Measurements from ENCODE around the gene COL16A1.

COL16A1 gene

DNA sequence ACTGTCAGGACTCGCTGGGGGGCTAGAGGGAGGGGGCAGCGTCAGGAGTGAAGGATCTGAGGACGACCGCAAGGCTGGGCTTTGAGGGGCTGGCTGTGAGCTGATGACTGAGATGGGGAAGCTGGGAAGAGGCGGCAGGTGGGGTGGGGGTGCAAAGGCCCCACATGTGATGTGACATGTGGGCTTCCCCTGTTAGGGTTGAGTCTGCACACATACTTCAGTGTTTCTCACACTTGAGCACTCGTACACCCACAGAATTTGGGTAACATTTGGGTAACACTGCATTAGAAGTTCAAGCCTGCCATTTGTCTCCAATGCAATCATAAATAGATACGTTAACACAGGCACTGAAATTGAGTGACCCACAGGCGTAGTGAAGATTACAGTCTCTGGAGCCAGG lies 16.2 kb downstream of the COL16A1 start:
- no peak for DNase-seq (ENCODE audit: low spot score)

DNA sequence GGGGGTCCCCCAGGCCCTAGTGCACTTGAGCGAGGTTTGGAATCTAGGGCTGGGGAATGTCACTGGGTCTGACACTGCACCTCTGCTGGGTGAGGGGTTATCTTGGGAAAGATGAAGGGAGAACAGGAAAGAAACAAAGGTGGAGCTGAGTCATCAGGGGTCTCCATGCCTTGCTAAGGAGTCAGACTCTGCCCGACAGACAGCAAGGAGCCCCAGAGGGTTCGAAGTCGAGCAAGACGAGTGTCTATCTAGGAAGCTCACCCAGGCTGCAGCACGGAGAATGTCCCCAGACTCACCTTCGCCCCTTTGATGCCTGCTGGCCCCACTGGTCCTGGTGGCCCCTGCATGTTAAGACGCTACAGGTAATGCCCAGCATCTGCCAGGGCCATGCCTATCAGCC lies 18.0 kb downstream of the COL16A1 start:
- DNase-seq (ENCODE audit: low spot score) = no peak

DNA sequence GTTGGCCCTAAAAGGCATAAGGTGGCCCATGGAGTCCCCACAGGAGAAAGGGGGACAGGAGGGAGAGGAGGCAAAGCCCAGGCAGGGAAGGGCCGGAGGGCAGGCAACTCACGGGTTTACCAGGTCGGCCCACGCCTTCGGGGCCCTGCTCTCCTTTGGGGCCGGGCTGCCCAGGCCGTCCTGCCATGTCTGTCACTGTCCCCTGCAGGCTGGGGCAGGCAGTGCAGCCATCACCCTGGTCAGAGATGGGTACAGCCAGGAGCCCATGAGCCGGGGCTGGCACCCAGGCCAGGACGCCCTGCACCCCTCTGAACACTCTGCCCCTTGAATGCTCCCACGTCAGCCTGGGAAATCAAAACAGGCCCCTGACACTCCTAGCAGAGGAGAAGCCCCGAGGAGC lies 19.8 kb downstream of the COL16A1 start:
- no peak for DNase-seq (ENCODE audit: low spot score)

DNA sequence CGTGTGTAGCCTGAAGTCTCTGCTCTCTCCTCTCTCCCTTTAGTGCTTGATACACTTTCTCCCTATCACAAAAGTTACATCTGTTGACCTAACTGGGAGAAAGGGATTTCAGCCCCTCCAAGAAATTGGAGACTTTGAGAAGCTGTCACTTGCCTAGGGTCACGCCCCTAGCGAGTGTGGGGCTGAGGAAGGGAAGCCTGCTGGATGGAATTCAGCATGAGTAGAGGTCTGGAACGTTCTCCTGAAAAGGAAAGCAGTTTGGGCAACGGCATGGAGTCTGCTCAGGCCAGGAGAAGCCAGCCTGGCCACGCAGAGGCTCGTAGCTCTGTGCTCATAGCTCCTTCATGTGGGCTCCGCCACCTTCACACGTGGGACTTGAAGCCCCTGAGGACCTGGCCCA lies 22.4 kb downstream of the COL16A1 start:
- DNase-seq (ENCODE audit: low spot score) = no peak

DNA sequence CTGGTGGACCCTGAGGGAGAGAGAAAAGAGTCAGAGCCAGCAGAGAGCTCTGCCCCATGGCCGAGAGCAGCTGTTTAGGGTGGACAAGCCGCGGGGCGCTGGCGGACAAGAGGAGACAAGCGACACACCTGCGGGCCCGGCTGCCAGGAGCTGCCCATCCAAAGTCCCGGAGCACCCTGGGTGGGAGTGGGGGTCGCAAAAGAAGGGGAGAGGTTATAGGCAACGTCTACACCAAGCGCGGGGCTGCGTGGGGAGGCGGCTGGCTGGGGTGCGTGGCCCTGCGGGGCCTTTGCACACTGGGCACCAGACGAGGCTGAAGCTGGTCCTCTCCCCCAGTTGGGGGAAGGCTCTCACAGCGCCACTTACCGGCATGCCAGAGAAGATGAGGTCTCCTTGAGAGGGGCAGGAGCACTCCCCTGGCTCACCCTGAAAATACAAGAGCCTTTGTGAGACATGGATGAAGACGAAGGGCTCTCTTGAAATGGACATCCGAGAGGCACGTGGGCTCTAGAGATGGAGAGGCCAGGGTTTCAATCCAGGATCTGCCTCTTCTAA lies 24.1 kb downstream of the COL16A1 start:
- DNase-seq (ENCODE audit: low spot score) = no peak

DNA sequence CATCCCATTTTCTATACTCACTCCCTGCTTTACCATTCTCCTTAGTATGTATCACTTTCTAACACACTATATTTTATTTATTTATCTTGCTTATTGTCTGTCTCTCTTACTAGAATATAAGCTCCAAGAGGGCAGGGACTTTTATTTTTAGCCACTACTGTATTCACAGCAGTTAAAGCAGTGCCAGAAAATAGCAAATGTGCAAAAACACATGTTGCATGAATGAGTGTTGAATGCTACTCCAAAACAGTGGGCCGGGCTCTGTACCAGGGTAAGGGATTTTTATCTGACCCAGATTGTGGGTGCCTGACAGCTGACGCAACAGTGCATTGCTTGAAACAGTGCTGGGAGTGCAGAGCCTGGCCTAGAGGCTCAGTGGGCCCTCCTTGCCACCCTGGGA lies 24.7 kb downstream of the COL16A1 start:
- no peak for DNase-seq (ENCODE audit: low spot score)

DNA sequence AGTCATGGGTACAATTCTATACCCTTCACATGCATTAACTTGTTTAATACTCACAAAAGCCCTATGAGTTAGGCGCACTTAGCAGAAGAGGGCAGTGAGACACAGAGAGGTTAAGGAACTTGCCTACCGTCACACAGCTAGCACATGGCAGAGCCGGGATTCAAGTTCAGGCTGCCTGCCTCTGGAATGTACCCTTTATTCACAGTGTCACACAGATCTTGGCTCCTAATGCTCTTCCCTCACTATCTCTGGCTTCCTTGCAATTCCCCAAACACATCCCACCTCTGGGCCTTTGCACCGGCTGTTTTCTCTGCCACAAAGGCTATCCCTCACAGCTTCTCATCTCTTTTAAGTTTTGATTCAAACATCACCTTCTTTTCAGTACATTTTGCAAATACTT lies 25.1 kb downstream of the COL16A1 start:
- no peak for DNase-seq (ENCODE audit: low spot score)

DNA sequence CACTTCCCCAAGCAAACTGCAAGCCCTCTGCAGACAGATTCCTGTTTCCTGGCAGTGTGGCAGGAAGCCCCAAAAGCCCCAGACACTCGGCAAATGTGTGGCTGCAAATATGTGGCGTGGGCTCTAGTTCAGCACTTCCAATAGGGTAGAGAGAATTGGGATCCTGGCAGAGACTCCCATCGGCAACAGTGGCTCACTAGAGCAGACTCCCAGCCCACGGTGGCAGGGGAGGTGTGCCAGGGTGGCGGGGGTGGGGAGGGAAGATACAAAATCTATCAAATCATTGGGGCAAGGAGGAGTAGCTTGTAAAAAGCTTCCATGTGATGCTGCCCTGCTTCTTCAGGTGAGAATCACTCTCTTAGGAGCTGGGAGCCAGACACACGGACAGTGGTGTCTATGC lies 25.9 kb downstream of the COL16A1 start:
- DNase-seq (ENCODE audit: low spot score) = no peak

DNA sequence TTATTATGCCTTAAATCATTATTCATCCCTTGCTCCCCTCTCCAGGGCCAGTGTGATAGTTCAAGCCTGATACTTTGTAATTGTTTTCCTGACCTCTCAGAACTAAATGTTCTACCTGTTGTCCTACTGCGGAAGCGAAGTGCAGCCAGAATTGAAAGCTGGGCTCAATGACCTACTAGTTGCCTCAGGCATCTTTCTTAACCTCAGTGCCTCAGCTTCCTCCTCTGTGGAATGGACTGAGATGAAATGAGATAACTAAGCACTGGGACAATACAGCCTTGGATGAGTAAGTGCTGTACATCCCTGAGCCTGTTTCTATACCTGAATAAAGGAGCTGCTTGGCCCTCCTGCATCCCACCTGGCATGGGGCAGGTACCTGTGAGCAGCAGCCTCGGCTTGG lies 26.4 kb downstream of the COL16A1 start:
- DNase-seq (ENCODE audit: low spot score) = no peak

DNA sequence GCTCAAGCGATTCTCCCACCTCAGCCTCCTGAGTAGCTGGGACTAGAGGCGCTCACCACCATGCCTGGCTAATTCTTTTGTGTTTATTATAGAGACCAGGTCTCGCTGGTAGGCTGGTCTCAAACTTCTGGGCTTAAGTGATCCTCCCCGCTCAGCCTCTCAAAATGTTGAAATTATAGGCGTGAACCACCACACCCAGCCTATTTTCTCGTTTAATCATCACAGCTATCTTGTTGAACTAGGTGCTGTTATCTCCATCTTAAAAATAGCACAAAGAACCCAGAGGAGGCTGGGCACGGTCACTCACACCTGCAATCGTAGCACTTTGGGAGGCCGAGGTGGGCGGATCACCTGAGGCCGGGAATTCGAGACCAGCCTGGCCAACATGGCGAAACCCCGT lies 28.1 kb downstream of the COL16A1 start:
- DNase-seq (ENCODE audit: low spot score) = no peak

DNA sequence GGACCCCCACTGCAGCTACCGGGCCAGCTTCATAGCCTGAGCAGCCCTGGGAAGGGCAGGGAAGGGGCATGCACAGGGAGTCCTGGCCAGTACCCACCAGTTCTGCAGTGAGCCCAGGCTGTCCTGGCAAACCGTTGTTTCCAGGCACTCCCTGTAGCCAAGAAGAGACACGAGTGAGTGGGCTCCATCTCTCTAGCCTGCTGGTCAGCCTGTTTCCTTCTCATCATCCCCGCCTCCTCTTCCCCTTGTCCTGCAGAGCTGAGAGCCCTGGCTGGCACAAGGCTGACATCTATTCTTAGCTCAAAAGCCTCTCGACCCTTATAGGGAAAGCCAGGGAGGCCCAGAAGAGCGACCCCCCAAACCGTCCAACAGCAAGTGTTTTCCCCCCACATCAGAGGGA lies 28.7 kb downstream of the COL16A1 start:
- no peak for DNase-seq (ENCODE audit: low spot score)

DNA sequence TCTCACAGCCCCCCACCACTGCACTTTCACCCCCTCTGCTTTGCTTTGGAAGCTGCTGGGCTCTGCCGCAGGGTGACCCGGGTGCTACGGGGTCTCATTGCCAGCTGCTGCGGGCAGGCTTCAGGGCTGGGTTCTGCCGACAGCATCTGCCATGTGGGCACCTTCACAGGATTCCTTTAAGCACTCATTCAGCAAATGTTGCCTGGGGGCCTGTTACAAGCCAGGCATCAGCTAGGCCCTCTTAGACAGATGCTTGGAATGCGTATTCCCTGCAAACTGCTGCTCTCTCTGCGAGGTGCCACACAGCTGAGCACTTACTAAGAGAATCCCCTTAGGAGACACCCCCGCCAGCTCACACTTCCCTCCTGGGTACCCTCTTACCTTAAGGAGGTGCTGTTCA lies 29.2 kb downstream of the COL16A1 start:
- no peak for DNase-seq (ENCODE audit: low spot score)

DNA sequence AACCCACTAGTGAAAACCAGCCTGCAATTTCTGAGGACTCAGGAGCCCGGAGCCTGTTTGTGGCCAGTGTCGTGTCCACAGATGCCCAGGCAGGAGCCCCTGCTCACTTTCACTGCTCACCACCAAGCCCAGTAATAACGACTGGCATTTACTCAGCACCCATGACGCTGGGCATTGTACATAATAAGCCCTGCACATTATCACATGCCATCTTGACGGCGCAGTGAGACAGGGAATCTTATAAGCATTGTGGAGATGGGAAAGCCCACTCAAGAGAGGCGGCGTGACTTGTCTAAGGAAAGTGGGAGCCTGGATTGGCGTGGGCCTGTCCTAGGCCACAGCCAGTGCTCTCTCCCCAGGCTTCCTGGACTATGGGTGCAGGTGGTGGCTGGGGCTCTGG lies 30.4 kb downstream of the COL16A1 start:
- no peak for DNase-seq (ENCODE audit: low spot score)

DNA sequence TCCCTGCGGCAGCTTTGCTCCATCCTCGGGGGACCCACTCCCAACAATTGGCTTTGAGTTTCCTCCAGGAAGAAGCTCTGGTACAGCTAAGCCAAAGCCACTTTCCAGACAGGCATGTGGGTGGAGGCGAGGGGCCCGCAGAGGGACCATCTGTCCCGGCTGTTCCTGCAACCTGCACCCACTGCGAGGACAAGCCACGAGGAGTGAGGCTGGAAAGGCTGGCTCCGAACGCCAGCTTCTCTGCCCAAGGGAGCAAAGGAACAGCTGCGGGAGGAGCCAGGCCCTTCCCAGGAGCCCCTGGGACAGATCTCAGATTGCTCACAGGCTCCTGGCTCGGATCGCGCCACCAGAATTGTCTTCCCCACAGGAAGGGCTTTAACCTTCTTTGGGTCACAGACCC lies 30.8 kb downstream of the COL16A1 start:
- DNase-seq (ENCODE audit: low spot score) = no peak

DNA sequence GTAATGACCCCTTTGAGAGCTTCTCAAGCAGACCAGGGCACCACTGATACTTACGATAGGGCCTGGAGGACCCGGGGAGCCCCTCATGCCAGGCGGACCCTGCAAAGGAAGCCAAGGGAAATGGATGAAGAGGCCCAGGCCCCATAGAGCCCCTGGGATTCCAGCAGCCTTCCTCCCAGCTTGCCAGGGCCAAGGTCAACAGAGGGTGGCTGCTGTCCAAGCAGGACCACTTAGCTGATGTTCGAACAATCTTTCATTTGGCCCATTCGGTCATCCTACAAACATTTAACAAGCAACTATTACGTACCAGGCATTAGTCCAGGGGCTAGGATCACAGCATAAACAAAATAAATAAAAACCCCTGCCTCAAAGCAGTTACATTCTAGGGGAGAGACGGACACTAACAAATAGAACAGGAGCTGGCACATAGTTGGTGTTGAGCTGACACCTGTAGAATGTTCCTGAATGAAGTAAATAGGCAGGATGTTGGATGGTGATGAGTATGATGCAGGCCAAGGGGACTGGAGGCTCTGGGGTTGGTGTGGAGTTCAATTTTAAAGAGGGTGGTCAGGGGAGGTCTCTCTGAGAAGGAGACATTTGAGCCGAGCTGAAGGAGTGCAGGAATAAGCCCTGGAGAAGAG lies 32.1 kb downstream of the COL16A1 start:
- DNase-seq (ENCODE audit: low spot score) = no peak

DNA sequence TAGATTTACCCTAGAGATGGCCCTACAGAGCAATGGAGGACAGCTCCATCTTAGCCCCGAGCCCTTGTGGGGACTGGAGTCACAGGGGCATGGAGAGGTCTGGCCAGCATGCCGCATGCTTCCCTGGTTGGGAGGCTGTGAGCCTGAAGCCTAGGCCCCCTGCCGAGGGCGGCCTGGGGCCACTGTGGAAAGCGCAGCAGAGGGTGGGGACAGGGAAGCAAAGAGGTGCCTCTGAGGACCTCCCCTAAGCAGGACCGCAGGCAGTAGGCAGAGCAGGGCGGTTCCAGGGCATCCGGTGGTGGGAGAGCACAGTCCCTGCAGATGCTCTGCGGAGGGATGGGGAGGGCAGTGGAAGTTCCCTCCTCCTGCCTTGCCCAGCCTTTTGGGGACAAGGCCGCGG lies 32.7 kb downstream of the COL16A1 start:
- DNase-seq (ENCODE audit: low spot score) = no peak

DNA sequence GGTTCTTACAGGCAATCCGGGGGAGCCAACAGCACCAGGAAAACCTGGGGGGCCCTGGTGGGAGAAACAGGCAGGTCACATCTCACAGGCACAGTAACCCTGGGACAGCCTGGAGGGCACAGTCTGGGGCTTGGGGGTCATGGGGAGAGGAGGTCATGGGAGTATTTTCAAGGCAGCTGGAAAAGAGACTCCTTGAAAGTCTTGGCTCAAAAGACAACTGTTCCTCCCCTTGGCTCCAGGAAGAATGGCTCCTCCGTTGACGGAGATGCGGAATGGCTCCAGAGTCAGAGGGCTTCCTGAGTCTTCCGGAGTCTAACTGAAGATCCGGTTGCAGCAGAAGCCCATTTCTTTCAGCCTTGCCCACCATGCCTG lies 33.2 kb downstream of the COL16A1 start:
- no peak for DNase-seq (ENCODE audit: low spot score)

DNA sequence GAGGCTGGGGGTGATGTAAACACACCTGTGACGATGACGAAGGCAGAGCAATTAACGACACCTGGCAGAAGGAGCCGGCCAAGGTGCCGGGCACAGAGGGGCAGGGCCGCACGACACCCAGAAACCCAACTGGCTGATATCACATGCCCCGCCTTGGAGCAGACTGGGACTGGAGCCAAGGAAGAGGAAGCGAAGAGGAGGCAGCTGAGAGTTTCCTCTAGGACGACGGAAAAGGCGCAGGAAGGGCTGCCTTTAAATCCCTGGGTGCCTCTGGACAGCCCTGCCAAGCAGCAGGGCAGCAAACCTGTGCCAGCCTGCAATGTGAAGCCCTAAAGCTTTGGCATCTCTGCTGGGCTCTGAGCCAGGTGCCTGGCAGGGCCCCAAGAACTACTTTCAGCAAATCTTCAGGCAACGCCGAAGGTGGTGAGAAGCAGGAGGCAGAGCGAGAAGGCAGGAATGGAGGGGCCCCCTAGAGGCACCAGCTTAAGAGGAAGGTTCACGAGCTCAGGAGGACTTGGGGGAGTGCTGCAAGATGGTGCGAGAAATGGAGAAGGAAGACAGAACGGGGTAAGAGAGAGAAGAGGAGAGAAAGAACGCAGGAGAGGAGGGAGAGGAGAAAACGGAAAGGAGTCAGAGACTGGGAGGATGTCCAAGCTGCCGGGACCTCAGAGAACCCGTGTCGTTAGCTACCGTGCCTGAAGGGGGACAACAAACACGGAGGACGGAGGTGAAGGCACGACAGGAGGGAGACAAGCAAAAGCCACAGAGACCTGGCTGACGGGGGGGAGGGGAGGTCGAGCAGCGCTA lies 33.8 kb downstream of the COL16A1 start:
- DNase-seq (ENCODE audit: low spot score) = no peak

DNA sequence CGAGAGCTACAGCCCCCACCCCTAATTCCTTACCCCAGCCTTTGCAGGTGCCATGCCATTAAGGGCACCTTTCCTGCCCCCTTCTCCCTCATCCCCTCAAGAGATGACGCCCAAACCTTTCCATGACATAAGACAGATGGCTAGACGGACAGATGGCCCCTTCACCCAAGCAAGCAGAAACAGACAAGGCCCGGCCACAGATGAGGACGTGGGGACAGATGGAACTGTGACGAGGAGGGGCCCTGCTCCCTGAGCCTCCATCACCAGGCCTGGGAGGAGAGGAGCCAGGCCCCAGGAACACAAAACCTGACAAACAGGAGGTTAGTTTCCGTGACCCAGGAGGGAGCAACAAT lies 34.4 kb downstream of the COL16A1 start:
- DNase-seq (ENCODE audit: low spot score) = no peak

DNA sequence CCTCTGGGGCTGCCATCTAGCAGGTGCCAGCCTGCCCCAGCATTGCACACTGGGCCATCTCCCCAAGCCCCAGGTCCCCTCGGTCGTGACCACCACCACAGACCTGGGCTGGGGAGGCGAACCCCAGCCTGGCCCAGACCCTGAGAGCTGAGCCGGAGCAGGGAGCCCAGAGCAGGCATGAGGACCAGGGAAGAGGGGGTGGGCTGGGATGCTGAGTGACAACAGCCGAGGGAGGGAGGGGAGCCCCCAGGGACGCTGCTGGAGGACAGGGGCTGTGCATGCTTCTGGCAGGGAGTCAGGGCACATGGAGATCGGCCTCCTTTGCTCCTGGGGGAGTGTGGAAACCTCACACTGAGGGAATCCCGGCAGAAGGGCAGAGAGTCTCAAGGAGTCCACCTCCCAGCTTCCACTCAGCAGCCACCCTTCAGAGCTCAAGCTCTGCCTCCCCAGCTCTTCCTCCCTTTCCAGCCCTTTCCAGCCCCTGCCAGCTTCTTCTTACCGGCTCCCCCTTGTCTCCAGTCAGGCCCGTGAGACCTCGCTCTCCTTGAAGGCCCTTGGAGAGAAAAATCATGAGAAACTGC lies 35.4 kb downstream of the COL16A1 start:
- no peak for DNase-seq (ENCODE audit: low spot score)

DNA sequence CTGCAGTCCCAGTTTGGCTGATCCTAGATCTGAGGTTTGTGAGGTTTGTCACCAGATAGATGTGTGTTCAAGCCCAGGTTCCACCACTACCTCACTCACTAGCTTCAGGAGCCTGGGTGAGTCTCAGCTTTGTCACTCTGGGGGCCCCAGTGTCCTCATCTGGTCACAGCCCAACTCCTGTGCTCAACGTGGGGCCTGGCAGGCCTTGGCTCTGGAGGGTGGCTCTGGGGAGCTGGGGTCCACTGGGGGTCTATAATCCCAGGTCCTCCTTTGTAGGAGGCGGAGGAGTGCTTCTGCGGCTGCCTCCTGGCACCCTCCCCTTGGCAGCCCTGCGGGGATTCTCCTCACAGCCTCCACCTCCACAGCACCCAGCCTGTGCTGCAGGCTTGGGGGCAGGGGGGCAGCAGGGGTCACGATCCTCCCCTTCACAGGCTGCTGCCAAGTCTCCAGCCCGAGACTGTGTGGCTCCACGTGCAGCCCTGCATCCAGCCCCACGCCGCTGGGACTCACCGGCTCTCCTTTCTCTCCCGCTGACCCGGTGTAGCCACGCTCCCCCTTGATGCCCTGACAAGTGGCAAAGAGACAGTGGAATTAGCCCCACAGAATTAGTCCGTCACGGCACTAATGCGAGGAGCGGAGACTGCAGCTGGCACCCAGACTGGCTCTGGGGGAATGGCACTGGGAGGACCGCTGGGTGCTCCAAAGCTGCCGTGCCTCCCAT lies 36.6 kb downstream of the COL16A1 start:
- DNase-seq (ENCODE audit: low spot score) = no peak

DNA sequence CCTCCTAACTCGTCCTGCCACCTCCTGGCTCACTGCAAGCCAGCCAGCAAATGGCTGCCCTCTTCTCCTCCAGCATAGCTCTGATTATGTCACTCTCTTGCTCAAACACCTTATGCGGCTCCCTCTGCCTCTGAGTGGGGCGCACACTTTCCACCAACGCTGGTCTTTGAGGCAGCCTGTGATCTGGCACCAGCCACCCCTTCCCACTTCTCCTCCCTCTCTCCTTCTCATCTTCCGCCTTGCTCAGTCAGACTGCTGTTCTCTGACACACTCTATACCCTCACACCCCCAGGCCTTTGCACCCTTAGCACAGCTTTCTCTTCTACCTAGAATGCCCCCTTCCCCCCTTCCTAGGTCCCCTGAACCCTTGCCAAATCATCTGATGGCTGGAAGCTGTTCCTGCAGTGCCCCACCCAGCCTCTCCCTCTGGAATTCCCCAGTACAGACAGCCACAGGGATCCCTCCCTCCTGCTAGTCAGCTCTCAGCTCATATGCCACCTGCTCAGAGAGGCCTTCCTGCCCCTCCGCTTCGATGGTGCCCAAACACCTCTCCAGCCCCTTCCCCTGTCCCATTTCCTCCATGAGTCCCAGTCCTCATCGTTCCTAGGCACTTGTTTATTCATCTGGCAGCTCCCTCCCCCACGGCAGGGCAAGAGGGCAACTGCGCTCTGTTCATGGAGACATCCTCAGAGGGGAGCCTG lies 37.4 kb downstream of the COL16A1 start:
- no peak for DNase-seq (ENCODE audit: low spot score)
